Progenitor cell of endocrine pancreas (in vitro differentiated cells): ENCODE results near the gene DNAAF5. TPM values are rescaled to one million over a fixed set of nuclear protein-coding genes. Genes with fewer than 3 reads are reported as not detected.
A peak's percentile ranks its signal among the peaks of the same experiment; 100 is the strongest.
"Not testable (repeated sequence)": the region's sequence is repeated elsewhere in the genome, so short reads cannot be mapped to it uniquely, and the experiment has no call there.

Experiments
- DNase-seq: peaks from one replicate; pipeline ENCODE4 v3.0.0; 2021; ENCODE audit warnings: low spot score; ENCODE audit not compliant: unreplicated experiment
- H3K27ac Mint-ChIP-seq: 2 replicates; pipeline ENCODE4 v1.8.0; 2021; ENCODE audit warnings: mild to moderate bottlenecking, moderate library complexity, mixed read lengths
- H3K27me3 Mint-ChIP-seq: 2 replicates; pipeline ENCODE4 v1.8.0; 2021; ENCODE audit warnings: mixed read lengths
- H3K36me3 Mint-ChIP-seq: 2 replicates; pipeline ENCODE4 v1.8.0; 2022; ENCODE audit warnings: mixed read lengths; ENCODE audit not compliant: insufficient read depth
- H3K4me1 Mint-ChIP-seq: 2 replicates; pipeline ENCODE4 v1.8.0; 2021; ENCODE audit warnings: low read depth, mixed read lengths
- H3K4me3 Mint-ChIP-seq: 2 replicates; pipeline ENCODE4 v1.8.0; 2021; ENCODE audit warnings: low read depth, mild to moderate bottlenecking, moderate library complexity, mixed read lengths
- H3K9me3 Mint-ChIP-seq: 2 replicates; pipeline ENCODE4 v1.8.0; 2021; ENCODE audit warnings: low read depth, mixed read lengths
- CTCF ChIP-seq: fragments of 200-600 bp; sonication (generic); IDR thresholded peaks from one replicate; pipeline ENCODE4 v1.5.0; 2021; ENCODE audit warnings: antibody characterized with exemption, mild to moderate bottlenecking; ENCODE audit not compliant: unreplicated experiment
- total RNA-seq: library from RNA; stranded (reverse); gene quantifications from 2 replicates; pipeline ENCODE4 v1.2.1, GENCODE V29; 2021

The DNAAF5 gene
- total RNA-seq, 1 donor from 2014 or later = 51.0 TPM

DNA sequence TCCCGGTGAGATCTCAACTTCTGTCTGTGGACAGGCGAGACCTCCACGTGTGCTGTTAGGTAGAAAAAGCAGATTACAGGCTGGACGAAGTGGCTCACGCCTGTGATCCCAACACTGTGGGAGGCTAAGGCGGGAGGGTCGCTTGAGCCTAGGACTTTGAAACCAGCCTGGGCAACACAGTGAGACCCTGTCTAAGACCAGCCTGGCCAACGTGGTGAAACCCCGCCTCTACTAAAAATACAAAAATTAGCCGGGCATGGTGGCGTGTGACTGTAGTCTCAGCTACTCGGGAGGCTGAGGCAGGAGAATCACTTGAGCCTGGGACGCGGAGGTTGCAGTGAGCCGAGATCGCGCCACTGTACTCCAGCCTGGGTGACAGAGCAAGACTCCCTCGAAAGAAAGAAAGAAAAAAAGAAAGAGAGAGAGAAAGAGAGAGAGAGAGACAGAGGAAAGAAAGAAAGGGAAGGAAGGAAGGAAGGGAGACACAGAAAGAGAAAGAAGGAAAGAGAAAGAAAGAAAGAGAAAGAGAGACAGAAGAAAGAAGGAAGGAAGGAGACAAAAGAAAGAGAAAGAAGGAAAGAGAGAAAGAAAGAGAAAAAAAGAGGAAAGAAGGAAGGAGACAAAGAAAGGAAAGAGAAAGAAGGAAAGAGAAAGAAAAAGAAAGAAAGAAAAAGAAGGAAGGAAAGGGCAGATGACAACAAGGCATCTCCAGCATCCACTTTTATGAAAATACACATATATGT, 76.2 kb downstream of the DNAAF5 start:
- no peaks in the 10 kb centered on the region for H3K27me3 Mint-ChIP-seq
- DNase-seq = no peak
- H3K9me3 Mint-ChIP-seq = peaks cover under 1% of the 10 kb centered on the region
- H3K27ac Mint-ChIP-seq = peak overlapping the region; percentile 16
- H3K4me1 Mint-ChIP-seq = peaks cover 3% of the 10 kb centered on the region
- no peak for TF ChIP-seq CTCF
- no peak overlapping the region for H3K4me3 Mint-ChIP-seq
- H3K36me3 Mint-ChIP-seq = peaks cover 11% of the 10 kb centered on the region

DNA sequence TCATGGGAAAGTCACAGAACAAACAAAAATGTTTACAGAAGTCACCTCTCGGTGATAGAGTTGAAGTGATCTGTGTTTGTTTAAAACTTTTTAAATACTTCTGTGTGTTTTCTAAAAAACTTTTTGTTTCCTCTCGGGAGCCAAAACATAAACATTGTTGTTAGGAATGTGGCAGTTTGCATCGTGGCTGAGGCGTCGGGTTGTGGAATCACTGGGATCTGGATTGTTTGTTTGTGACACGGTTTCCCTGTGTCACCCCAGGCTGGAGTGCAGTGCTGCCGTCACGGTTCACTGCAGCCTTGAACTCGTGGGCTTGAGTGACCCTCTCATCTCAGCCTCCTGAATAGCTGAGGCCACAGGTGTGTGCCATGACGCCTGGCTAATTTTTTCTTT, 76.7 kb downstream of the DNAAF5 start:
- TF ChIP-seq CTCF = no peak
- peaks cover 9% of the 10 kb centered on the region for H3K36me3 Mint-ChIP-seq
- H3K4me3 Mint-ChIP-seq = no peak overlapping the region
- H3K27me3 Mint-ChIP-seq = no peaks in the 10 kb centered on the region
- H3K27ac Mint-ChIP-seq = no peak overlapping the region
- H3K9me3 Mint-ChIP-seq = peaks cover 5% of the 10 kb centered on the region
- DNase-seq = no peak
- H3K4me1 Mint-ChIP-seq = peaks cover 3% of the 10 kb centered on the region

GRCh38 chr7:803796-804195, 77.3 kb downstream of the DNAAF5 start:
- H3K4me3 Mint-ChIP-seq, H3K9me3 Mint-ChIP-seq, H3K27me3 Mint-ChIP-seq, H3K27ac Mint-ChIP-seq, H3K4me1 Mint-ChIP-seq, DNase-seq, H3K36me3 Mint-ChIP-seq: not testable (repeated sequence)

- H3K4me1 Mint-ChIP-seq = peaks cover 3% of the 10 kb centered on the region
- H3K27me3 Mint-ChIP-seq = no peaks in the 10 kb centered on the region
- H3K4me3 Mint-ChIP-seq = no peak overlapping the region
- H3K9me3 Mint-ChIP-seq = peaks cover 7% of the 10 kb centered on the region
- TF ChIP-seq CTCF = no peak
- H3K36me3 Mint-ChIP-seq = peaks cover 10% of the 10 kb centered on the region
- no peak overlapping the region for H3K27ac Mint-ChIP-seq
- no peak for DNase-seq
Measured at GRCh38 chr7:805261-805660, 78.8 kb downstream of the DNAAF5 start.

GRCh38 chr7:815284-816216, 89.1 kb downstream of the DNAAF5 start:
- peak overlapping the region; percentile 95 for H3K27ac Mint-ChIP-seq
- DNase-seq = peak; percentile 81
- peaks cover 9% of the 10 kb centered on the region for H3K27me3 Mint-ChIP-seq
- peaks cover 5% of the 10 kb centered on the region for H3K36me3 Mint-ChIP-seq
- H3K4me3 Mint-ChIP-seq = peak overlapping the region; percentile 78
- H3K9me3 Mint-ChIP-seq = no peaks in the 10 kb centered on the region
- no peak for TF ChIP-seq CTCF
- H3K4me1 Mint-ChIP-seq = peaks cover 28% of the 10 kb centered on the region
